Stomach (tissue), 9 donors: ENCODE results near the gene UCHL1. TPM values are rescaled to one million over a fixed set of nuclear protein-coding genes. Genes with fewer than 3 reads are reported as not detected.
A peak's percentile ranks its signal among the peaks of the same experiment; 100 is the strongest.

Experiments used
- DNase-seq, 2 donors: peaks; one replicate each; pipeline versions ENCODE4 v3.0.0 to v3.0.0-alpha.2; 2013 to 2019
- H3K27ac ChIP-seq, 5 donors: fragments of 200-600 bp in 4 of 5; sonication (generic) in 4 of 5; one replicate each; pipeline ENCODE4 v1.5.1; 2013 to 2019; ENCODE audit warnings: mild to moderate bottlenecking in 1 of 5, moderate library complexity in 1 of 5
- H3K27me3 ChIP-seq, 3 donors: fragments of 200-600 bp; sonication (generic); one replicate each; pipeline ENCODE4 v1.5.1; 2017 to 2019; ENCODE audit warnings: mixed run types in 1 of 3
- H3K36me3 ChIP-seq, 4 donors: fragments of 200-600 bp; sonication (generic); 1 replicate in 3 of 4; 2 replicates in 1 of 4; pipeline ENCODE4 v1.5.1; 2016 to 2019
- H3K4me1 ChIP-seq, 4 donors: fragments of 200-600 bp; sonication (generic); one replicate each; pipeline ENCODE4 v1.5.1; 2016 to 2019
- H3K4me3 ChIP-seq, 4 donors: fragments of 200-600 bp; sonication (generic) in 3 of 4; one replicate each; pipeline ENCODE4 v1.5.1; 2016 to 2019; ENCODE audit warnings: mild to moderate bottlenecking in 1 of 4
- H3K9me3 ChIP-seq, 4 donors: fragments of 200-600 bp; sonication (generic); one replicate each; pipeline ENCODE4 v1.5.1; 2016 to 2019
- CTCF ChIP-seq, 7 experiments: fragments of 450-650 bp in 4 of 7; fragments of 200-600 bp in 3 of 7; sonication (generic) in 3 of 7; IDR thresholded peaks; one replicate each; pipeline ENCODE4 v1.5.1; 2016 to 2019; ENCODE audit warnings: antibody characterized with exemption in 7 of 7, control low read depth in 2 of 7, mild to moderate bottlenecking in 1 of 7
- EP300 ChIP-seq: sonication (generic); formaldehyde crosslinking; IDR thresholded peaks from one replicate; pipeline ENCODE4 v1.6.1; 2017; ENCODE audit warnings: antibody characterized with exemption
- POLR2A ChIP-seq, 4 donors: fragments of 450-650 bp; IDR thresholded peaks; one replicate each; pipeline ENCODE4 v1.6.1; 2016; ENCODE audit warnings: antibody characterized with exemption in 4 of 4, control low read depth in 2 of 4, mild to moderate bottlenecking in 1 of 4, moderate library complexity in 1 of 4
- POLR2AphosphoS5 ChIP-seq, 3 donors: sonication (generic); formaldehyde crosslinking; IDR thresholded peaks; one replicate each; pipeline ENCODE4 v1.6.1; 2016; ENCODE audit warnings: antibody characterized with exemption in 3 of 3
- WGBS, 5 donors: extraction: QIAGEN DNeasy Blood & Tissue Kit in 3 of 5; methylation state at CpG; one replicate each; pipeline versions ENCODE4 v1.1.5 to v1.1.7; 2013 to 2018; 5-methylcytosine and 5-hydroxymethylcytosine counted together
- intact Hi-C: fragments of 100-400 bp; cut with DNase I; formaldehyde crosslinking; loops from one replicate; pipeline ENCODE4 v1.15.1; 2023; ENCODE audit warnings: low total_unique reads
- polyA plus RNA-seq, 3 donors: library from polyadenylated mRNA; stranded (reverse); fragments of 200-250 nt; gene quantifications; one replicate each; pipeline ENCODE4 v1.2.3, GENCODE V29; 2013
- total RNA-seq, 5 donors: library from RNA; depleted of rRNA; stranded (reverse); fragments of >200 nt; gene quantifications; one replicate each; pipeline versions ENCODE4 v1.1.0 to v1.2.3, GENCODE V29; 2014 to 2016
- donor health status: healthy with polysubstance abuse.
- donor health status: Bipolar disorder and iron deficiency.
- donor health status: healthy.

Gene UCHL1
- total and polyA plus RNA-seq, 8 donors = 4.6 to 43.4 (median 18.7) TPM

GRCh38 chr4:41214136-41214824 lies 42.4 kb upstream of the UCHL1 start, which contains the start of gene APBB2:
Gene APBB2 (minus strand): TSS chr4:41214542. CDS start chr4:41033254, 181,288 bp downstream.
- peaks cover 0 to 10% (median 0%) of the 10 kb centered on the region in 3 donors for H3K27me3 ChIP-seq
- peak within 1 kb of the TSS; percentile 84 to 95 (median 90) for H3K27ac ChIP-seq
- intact Hi-C loops = loop anchor here (5.0 kb wide), 2 partner anchors 237 to 287 kb away; no protein-coding TSS in a partner anchor
- peak; percentile 94 to 99 for DNase-seq
- H3K36me3 ChIP-seq = no peaks in the 10 kb centered on the region
- H3K4me3 ChIP-seq = peak within 1 kb of the TSS; percentile 81 to 96 (median 92)
- WGBS, 5 donors = 0 to 1% (median 1%) methylated on average over 29 to 71 of the region's 71 CpGs
- peaks cover 20 to 59% (median 40%) of the 10 kb centered on the region in 4 donors for H3K4me1 ChIP-seq
- H3K9me3 ChIP-seq = no peaks in the 10 kb centered on the region
- TF ChIP-seq CTCF (IDR thresholded peaks at IDR 0.05) = peak in 4 of 7 experiments; percentile 50 to 91 (median 84)
- TF ChIP-seq POLR2A (IDR thresholded peaks at IDR 0.05) = peak in 2 of 4 donors; percentile 46 to 64
- TF ChIP-seq POLR2AphosphoS5 (IDR thresholded peaks at IDR 0.05) = peak; percentile 82 to 96 (median 93)
- no peak for TF ChIP-seq EP300

- TF ChIP-seq POLR2AphosphoS5 (IDR thresholded peaks at IDR 0.05) = no peak
- TF ChIP-seq EP300 = no peak
- peak in 3 of 7 experiments; percentile 13 to 45 (median 20) for TF ChIP-seq CTCF (IDR thresholded peaks at IDR 0.05)
- TF ChIP-seq POLR2A (IDR thresholded peaks at IDR 0.05) = no peak
- H3K27me3 ChIP-seq = peaks cover 0 to 10% (median 0%) of the 10 kb centered on the region in 3 donors
- no peak for DNase-seq
- H3K4me3 ChIP-seq = peak overlapping the region; percentile 81 to 96 (median 92)
- peak overlapping the region; percentile 59 to 95 (median 89) for H3K27ac ChIP-seq
- 10 to 38% (median 14%) methylated on average over 5 to 8 of the region's 8 CpGs for WGBS, 5 donors
- no peaks in the 10 kb centered on the region for H3K36me3 ChIP-seq
- intact Hi-C loops = loop anchor here (5.0 kb wide), 2 partner anchors 237 to 287 kb away; no protein-coding TSS in a partner anchor
- peaks cover 20 to 54% (median 40%) of the 10 kb centered on the region in 4 donors for H3K4me1 ChIP-seq
- no peaks in the 10 kb centered on the region for H3K9me3 ChIP-seq
Measured at GRCh38 chr4:41214825-41215146, 41.9 kb upstream of the UCHL1 start.

- intact Hi-C loops = no loop called here
- H3K9me3 ChIP-seq = no peaks in the 10 kb centered on the region
- DNase-seq = peak in 1 of 2 donors; percentile 29
- no peaks in the 10 kb centered on the region for H3K36me3 ChIP-seq
- peak overlapping the region; percentile 81 to 96 (median 92) for H3K4me3 ChIP-seq
- peak overlapping the region; percentile 17 to 95 (median 89) for H3K27ac ChIP-seq
- peaks cover 0 to 10% (median 0%) of the 10 kb centered on the region in 3 donors for H3K27me3 ChIP-seq
- no peak for TF ChIP-seq POLR2A (IDR thresholded peaks at IDR 0.05)
- TF ChIP-seq POLR2AphosphoS5 (IDR thresholded peaks at IDR 0.05) = no peak
- TF ChIP-seq CTCF (IDR thresholded peaks at IDR 0.05) = no peak
- TF ChIP-seq EP300 = no peak
- H3K4me1 ChIP-seq = peaks cover 20 to 51% (median 40%) of the 10 kb centered on the region in 4 donors
- WGBS, 5 donors = 19 to 36% (median 29%) methylated on average over 9 of the region's 9 CpGs
Measured at GRCh38 chr4:41215155-41215554, 41.6 kb upstream of the UCHL1 start.

- no peaks in the 10 kb centered on the region for H3K9me3 ChIP-seq
- peak overlapping the region; percentile 84 to 97 (median 90) for H3K27ac ChIP-seq
- intact Hi-C loops = no loop called here
- 11 to 33% (median 19%) methylated on average over 5 to 8 of the region's 8 CpGs for WGBS, 5 donors
- no peak for DNase-seq
- H3K4me3 ChIP-seq = peak overlapping the region; percentile 50 to 58 (median 54)
- H3K36me3 ChIP-seq = no peaks in the 10 kb centered on the region
- TF ChIP-seq EP300 = no peak
- TF ChIP-seq POLR2AphosphoS5 (IDR thresholded peaks at IDR 0.05) = no peak
- no peak for TF ChIP-seq POLR2A (IDR thresholded peaks at IDR 0.05)
- TF ChIP-seq CTCF (IDR thresholded peaks at IDR 0.05) = no peak
- peaks cover 20 to 51% (median 37%) of the 10 kb centered on the region in 4 donors for H3K4me1 ChIP-seq
- peaks cover 0 to 13% (median 0%) of the 10 kb centered on the region in 3 donors for H3K27me3 ChIP-seq
Measured at GRCh38 chr4:41215969-41216293, 40.8 kb upstream of the UCHL1 start.
